Astrocyte of the cerebellum (primary cell): ENCODE data around the gene STKLD1.
"Not testable (repeated sequence)": the region's sequence is repeated elsewhere in the genome, so short reads cannot be mapped to it uniquely, and the experiment has no call there.

Source experiments
- DNase-seq: peaks from one replicate; pipeline ENCODE4 v3.0.0-alpha.2; 2011; ENCODE audit warnings: low read depth
- H3K4me3 ChIP-seq: 2 replicates; pipeline ENCODE4 v1.5.1; 2011; ENCODE audit warnings: mild to moderate bottlenecking, low read depth, low read length, moderate library complexity
- CTCF ChIP-seq: IDR thresholded peaks from 2 replicates; pipeline ENCODE4 v1.5.1; 2012; ENCODE audit warnings: low read length, low read depth, moderate library complexity, mild to moderate bottlenecking; ENCODE audit errors: missing control alignments
- in situ Hi-C: cut with HindIII; loops from 2 replicates; pipeline ENCODE4 v1.10.0; 2017; ENCODE audit warnings: low sequenced_read_pairs

The STKLD1 gene

GRCh38 chr9:133445293-133445969 is 69.3 kb downstream of the STKLD1 start:
- no peak for TF ChIP-seq CTCF
- in situ Hi-C loops: no loop called here
- H3K4me3 ChIP-seq: no peak overlapping the region
- DNase-seq: no peak

GRCh38 chr9:133448487-133448972 is 72.4 kb downstream of the STKLD1 start:
- DNase-seq: no peak
- H3K4me3 ChIP-seq: no peak overlapping the region
- in situ Hi-C loops: no loop called here
- TF ChIP-seq CTCF: no peak

- in situ Hi-C loops: no loop called here
- no peak for TF ChIP-seq CTCF
- no peak overlapping the region for H3K4me3 ChIP-seq
- DNase-seq: no peak
Measured at GRCh38 chr9:133449760-133450159, 73.6 kb downstream of the STKLD1 start.

- in situ Hi-C loops, H3K4me3 ChIP-seq, DNase-seq: not testable (repeated sequence)
Measured at GRCh38 chr9:133451865-133452264, 75.7 kb downstream of the STKLD1 start.

- in situ Hi-C loops: no loop called here
- no peak overlapping the region for H3K4me3 ChIP-seq
- no peak for DNase-seq
- TF ChIP-seq CTCF: no peak
Measured at GRCh38 chr9:133452562-133452961, 76.4 kb downstream of the STKLD1 start.

- in situ Hi-C loops: no loop called here
- TF ChIP-seq CTCF: no peak
- DNase-seq: peak; percentile 15
- H3K4me3 ChIP-seq: no peak overlapping the region
Measured at GRCh38 chr9:133453651-133454050, 77.5 kb downstream of the STKLD1 start.

GRCh38 chr9:133454325-133454724 is 78.2 kb downstream of the STKLD1 start:
- no peak overlapping the region for H3K4me3 ChIP-seq
- in situ Hi-C loops: no loop called here
- DNase-seq: no peak
- TF ChIP-seq CTCF: no peak
